ENCODE results near the gene PHACTR2. TPM values are rescaled to one million over a fixed set of nuclear protein-coding genes. Genes with fewer than 3 reads are reported as not detected.
A peak's percentile ranks its signal among the peaks of the same experiment; 100 is the strongest.
"Not testable (repeated sequence)": the region's sequence is repeated elsewhere in the genome, so short reads cannot be mapped to it uniquely, and the experiment has no call there.

The PHACTR2 gene
- total RNA-seq, 3 donors from 2014 or later, result 25.7 to 33.4 (median 26.2) TPM

DNA sequence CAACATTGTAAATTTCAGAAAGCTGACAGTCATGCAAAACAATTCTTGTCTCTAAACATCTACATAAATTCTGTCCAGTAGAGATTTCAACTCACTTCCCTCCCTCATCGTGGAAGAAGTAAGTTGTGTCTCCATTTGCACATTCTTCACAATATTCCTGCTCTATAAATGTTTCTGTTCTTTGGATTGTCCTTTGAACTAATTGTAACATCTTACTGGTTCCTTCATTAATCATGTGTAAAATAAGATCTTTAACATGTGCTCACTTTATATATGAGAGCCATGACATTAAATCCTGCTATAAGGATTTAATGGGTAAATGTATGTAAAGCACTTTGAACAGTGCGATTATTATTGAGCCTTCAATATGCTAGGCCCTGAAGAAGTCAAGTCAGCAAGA lies 158.4 kb downstream of the PHACTR2 start:
- Mint-ChIP-seq H3K4me3 (no peak overlapping the region), H3K9me3 (no peaks in the 10 kb centered on the region)
- ATAC-seq, result no peak

GRCh38 chr6:143838395-143838794 lies 160.6 kb downstream of the PHACTR2 start:
- DNase-seq, result no peak
- no peak overlapping the region for H3K4me3 Mint-ChIP-seq
- ATAC-seq, result no peak
- H3K4me1 Mint-ChIP-seq (ENCODE audit: low read depth), result peaks cover 5% of the 10 kb centered on the region
- no peaks in the 10 kb centered on the region for H3K27me3 Mint-ChIP-seq (ENCODE audit: low read depth)
- H3K9me3 Mint-ChIP-seq, result no peaks in the 10 kb centered on the region
- H3K36me3 Mint-ChIP-seq (ENCODE audit: insufficient read depth), result no peaks in the 10 kb centered on the region

More for the DNA sequence above, 158.4 kb downstream of the PHACTR2 start:
- no peak for DNase-seq
- Mint-ChIP-seq H3K36me3 (ENCODE audit: insufficient read depth) (no peaks in the 10 kb centered on the region), H3K4me1 (ENCODE audit: low read depth) (no peaks in the 10 kb centered on the region), H3K27me3 (ENCODE audit: low read depth) (no peaks in the 10 kb centered on the region)

DNA sequence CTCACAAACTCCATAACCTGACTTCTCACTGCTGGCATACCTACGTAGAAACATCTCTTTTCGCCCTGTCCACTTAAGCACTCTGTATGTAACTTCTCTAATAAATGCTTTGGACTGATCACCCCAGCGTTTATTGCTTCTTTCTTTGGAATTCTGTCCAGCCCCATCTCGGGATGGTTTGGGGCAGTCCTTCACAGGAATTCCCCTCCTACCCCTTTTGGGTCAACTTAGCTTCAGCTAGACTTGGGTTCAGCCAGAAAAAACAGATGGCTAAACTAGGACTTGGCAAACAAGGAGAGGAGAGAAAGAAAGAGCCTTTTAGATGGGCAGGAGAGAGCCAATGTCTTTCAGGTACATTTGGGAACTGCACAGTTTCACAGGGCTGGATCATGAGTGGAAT lies 161.4 kb downstream of the PHACTR2 start:
- no peak for ATAC-seq
- no peak overlapping the region for H3K4me3 Mint-ChIP-seq
- H3K27me3 Mint-ChIP-seq (ENCODE audit: low read depth), result no peaks in the 10 kb centered on the region
- peaks cover 5% of the 10 kb centered on the region for H3K36me3 Mint-ChIP-seq (ENCODE audit: insufficient read depth)
- DNase-seq, result no peak
- peaks cover 12% of the 10 kb centered on the region for H3K4me1 Mint-ChIP-seq (ENCODE audit: low read depth)
- no peaks in the 10 kb centered on the region for H3K9me3 Mint-ChIP-seq

DNA sequence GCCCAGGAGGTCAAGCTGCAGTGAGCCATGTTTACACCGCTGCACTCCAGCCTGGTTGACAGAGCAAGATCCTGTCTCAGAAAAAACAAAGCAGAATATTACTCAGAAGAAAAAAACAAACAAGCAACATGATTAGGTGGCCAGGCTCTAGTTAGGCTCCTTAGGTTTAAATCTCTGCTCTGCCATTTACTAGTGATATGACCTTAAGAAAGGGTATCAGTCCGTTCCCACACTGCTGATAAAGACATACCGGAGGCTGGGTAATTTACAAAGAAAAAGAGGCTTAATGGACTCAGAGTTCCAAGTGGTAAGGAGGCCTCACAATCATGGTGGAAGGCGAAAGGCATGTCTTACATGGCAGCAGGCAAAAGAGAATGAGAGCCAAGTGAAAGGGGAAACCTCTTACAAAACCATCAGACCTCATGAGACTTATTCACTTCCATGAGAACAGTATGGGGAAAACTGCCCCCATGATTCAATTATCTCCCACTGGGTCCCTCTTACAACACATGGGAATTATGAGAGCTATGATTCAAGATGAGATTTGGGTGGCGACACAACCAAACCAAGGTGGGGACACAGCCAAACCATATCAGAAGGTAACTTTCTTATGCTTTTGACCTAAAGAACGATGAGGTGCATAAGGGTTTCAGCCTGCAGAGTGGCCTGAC lies 163.0 kb downstream of the PHACTR2 start:
- ATAC-seq (no peak), DNase-seq (no peak)
- H3K27me3 Mint-ChIP-seq (ENCODE audit: low read depth), result no peaks in the 10 kb centered on the region
- H3K4me1 Mint-ChIP-seq (ENCODE audit: low read depth), result peaks cover 21% of the 10 kb centered on the region
- no peaks in the 10 kb centered on the region for H3K9me3 Mint-ChIP-seq
- no peak overlapping the region for H3K4me3 Mint-ChIP-seq
- H3K36me3 Mint-ChIP-seq (ENCODE audit: insufficient read depth), result peaks cover 9% of the 10 kb centered on the region

DNA sequence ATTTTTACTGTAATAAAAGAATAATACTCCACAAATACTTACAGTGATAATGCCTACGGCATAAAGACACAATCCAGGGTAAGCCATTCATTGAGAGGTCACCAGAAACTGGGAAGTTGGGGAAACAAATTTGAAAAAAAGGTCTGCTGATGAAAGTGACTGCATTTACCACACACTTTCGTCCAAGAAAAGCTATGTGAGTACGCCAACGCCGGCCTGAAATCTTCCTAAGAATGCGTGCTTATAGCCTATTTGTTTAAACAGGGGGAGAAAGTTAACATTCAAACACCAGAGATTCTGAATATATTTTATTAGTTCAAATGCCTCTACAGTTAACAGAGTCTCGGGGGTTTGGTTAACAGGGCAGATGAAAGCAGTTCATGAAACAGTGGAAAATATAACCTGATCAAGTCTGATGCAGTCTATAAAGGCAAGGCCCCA lies 164.7 kb downstream of the PHACTR2 start:
- DNase-seq, result no peak
- Mint-ChIP-seq H3K36me3 (ENCODE audit: insufficient read depth) (peaks cover 18% of the 10 kb centered on the region), H3K4me3 (peak overlapping the region; percentile 97), H3K27me3 (ENCODE audit: low read depth) (no peaks in the 10 kb centered on the region), H3K4me1 (ENCODE audit: low read depth) (peaks cover 25% of the 10 kb centered on the region), H3K9me3 (no peaks in the 10 kb centered on the region)
- peak; percentile 51 to 52 for ATAC-seq

- Mint-ChIP-seq H3K4me3 (peak within 1 kb of the TSS; percentile 97), H3K9me3 (no peaks in the 10 kb centered on the region), H3K36me3 (ENCODE audit: insufficient read depth) (peaks cover 23% of the 10 kb centered on the region), H3K27me3 (ENCODE audit: low read depth) (no peaks in the 10 kb centered on the region), H3K4me1 (ENCODE audit: low read depth) (peaks cover 25% of the 10 kb centered on the region)
- DNase-seq, result peak; percentile 89
- ATAC-seq, result peak; percentile 98 to 99
These were observed 165.3 kb downstream of the PHACTR2 start, which contains the start of gene LTV1 for GRCh38 chr6:143842902-143843676. TSS of gene LTV1 (plus strand) at chr6:143843338. CDS start at chr6:143843478, 140 bp downstream.

GRCh38 chr6:143843677-143843999 lies 165.9 kb downstream of the PHACTR2 start:
- DNase-seq, result no peak
- no peaks in the 10 kb centered on the region for H3K27me3 Mint-ChIP-seq (ENCODE audit: low read depth)
- no peaks in the 10 kb centered on the region for H3K9me3 Mint-ChIP-seq
- H3K4me3 Mint-ChIP-seq, result peak overlapping the region; percentile 97
- H3K4me1 Mint-ChIP-seq (ENCODE audit: low read depth), result peaks cover 28% of the 10 kb centered on the region
- ATAC-seq, result peak; percentile 13 to 21
- H3K36me3 Mint-ChIP-seq (ENCODE audit: insufficient read depth), result peaks cover 28% of the 10 kb centered on the region

GRCh38 chr6:143844006-143844405 lies 166.2 kb downstream of the PHACTR2 start:
- Mint-ChIP-seq H3K36me3 (ENCODE audit: insufficient read depth) (peaks cover 31% of the 10 kb centered on the region), H3K4me3 (peak overlapping the region; percentile 97)
- no peak for ATAC-seq

DNA sequence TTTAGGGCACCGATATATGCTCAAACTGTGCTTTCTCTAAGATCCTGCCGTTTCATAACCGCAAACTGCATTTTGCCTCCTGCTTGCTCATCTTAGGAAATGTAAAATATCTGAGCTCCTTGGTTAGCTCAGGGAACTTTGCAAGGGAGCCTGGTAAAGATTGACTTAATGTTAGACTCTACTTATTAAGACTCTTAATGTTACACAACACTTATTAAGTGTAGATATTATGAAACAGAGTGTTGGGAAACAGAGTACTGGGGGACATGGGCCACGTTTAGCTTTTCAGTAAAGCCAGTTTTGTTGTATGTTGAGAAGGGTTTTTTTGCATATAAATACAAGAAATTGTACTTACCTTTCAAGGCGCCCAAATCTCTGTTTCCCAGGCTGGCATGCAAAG lies 167.3 kb downstream of the PHACTR2 start:
- Mint-ChIP-seq H3K9me3 (no peaks in the 10 kb centered on the region), H3K27me3 (ENCODE audit: low read depth) (no peaks in the 10 kb centered on the region), H3K4me3 (peak overlapping the region; percentile 97), H3K36me3 (ENCODE audit: insufficient read depth) (peaks cover 41% of the 10 kb centered on the region), H3K4me1 (ENCODE audit: low read depth) (peaks cover 30% of the 10 kb centered on the region)
- no peak for ATAC-seq
- DNase-seq, result no peak

More at GRCh38 chr6:143844006-143844405, 166.2 kb downstream of the PHACTR2 start:
- peaks cover 28% of the 10 kb centered on the region for H3K4me1 Mint-ChIP-seq (ENCODE audit: low read depth)
- H3K9me3 Mint-ChIP-seq, result no peaks in the 10 kb centered on the region
- DNase-seq, result no peak
- no peaks in the 10 kb centered on the region for H3K27me3 Mint-ChIP-seq (ENCODE audit: low read depth)

DNA sequence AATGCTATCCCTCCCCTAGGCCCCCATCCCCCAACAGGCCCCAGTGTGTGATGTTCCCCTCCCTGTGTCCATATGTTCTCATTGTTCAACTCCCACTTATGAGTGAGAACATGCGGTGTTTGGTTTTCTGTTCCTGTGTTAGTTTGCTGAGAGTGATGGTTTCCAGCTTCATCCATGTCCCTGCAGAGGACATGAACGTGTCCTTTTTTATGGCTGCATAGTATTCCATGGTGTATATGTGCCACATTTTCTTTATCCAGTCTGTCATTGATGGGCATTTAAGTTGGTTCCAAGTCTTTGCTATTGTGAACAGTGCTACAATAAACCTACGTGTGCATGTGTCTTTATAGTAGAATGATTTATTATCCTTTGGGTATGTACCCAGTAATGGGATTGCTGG lies 173.9 kb downstream of the PHACTR2 start:
- Mint-ChIP-seq H3K9me3 (peaks cover 11% of the 10 kb centered on the region), H3K4me1 (ENCODE audit: low read depth) (peaks cover 34% of the 10 kb centered on the region), H3K36me3 (ENCODE audit: insufficient read depth) (peaks cover 90% of the 10 kb centered on the region)
- ATAC-seq; DNase-seq; H3K4me3 Mint-ChIP-seq; H3K27me3 Mint-ChIP-seq (ENCODE audit: low read depth): not testable (repeated sequence)

DNA sequence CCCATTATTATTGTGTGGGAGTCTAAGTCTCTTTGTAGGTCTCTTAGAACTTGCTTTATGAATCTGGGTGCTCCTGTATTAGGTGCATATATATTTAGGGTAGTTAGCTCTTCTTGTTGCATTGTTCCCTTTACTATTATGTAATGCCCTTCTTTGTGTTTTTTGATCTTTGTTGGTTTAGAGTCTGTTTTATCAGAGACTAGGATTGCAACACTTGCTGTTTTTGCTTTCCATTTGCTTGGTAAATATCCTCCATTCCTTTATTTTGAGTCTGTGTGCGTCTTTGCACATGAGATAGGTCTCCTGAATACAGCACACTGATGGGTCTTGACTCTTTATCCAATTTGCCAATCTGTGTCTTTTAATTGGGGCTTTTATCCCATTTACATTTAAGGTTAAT lies 177.3 kb downstream of the PHACTR2 start:
- not testable (repeated sequence) for DNase-seq; ATAC-seq; H3K27me3 Mint-ChIP-seq (ENCODE audit: low read depth); H3K4me3 Mint-ChIP-seq
- peaks cover 92% of the 10 kb centered on the region for H3K36me3 Mint-ChIP-seq (ENCODE audit: insufficient read depth)
- H3K9me3 Mint-ChIP-seq, result peaks cover 11% of the 10 kb centered on the region
- H3K4me1 Mint-ChIP-seq (ENCODE audit: low read depth), result peaks cover 32% of the 10 kb centered on the region

GRCh38 chr6:143856762-143857161 lies 179.0 kb downstream of the PHACTR2 start:
- ATAC-seq; H3K4me3 Mint-ChIP-seq; DNase-seq; H3K27me3 Mint-ChIP-seq (ENCODE audit: low read depth): not testable (repeated sequence)
- Mint-ChIP-seq H3K4me1 (ENCODE audit: low read depth) (peaks cover 31% of the 10 kb centered on the region), H3K36me3 (ENCODE audit: insufficient read depth) (peaks cover 86% of the 10 kb centered on the region), H3K9me3 (peaks cover 11% of the 10 kb centered on the region)

GRCh38 chr6:143857651-143858050 lies 179.9 kb downstream of the PHACTR2 start:
- ATAC-seq, result peak in 1 of 2 donors; percentile 51
- H3K9me3 Mint-ChIP-seq, result peaks cover 11% of the 10 kb centered on the region
- H3K4me3 Mint-ChIP-seq, result no peak overlapping the region
- peaks cover 26% of the 10 kb centered on the region for H3K4me1 Mint-ChIP-seq (ENCODE audit: low read depth)
- no peaks in the 10 kb centered on the region for H3K27me3 Mint-ChIP-seq (ENCODE audit: low read depth)
- peaks cover 80% of the 10 kb centered on the region for H3K36me3 Mint-ChIP-seq (ENCODE audit: insufficient read depth)
- DNase-seq, result no peak

DNA sequence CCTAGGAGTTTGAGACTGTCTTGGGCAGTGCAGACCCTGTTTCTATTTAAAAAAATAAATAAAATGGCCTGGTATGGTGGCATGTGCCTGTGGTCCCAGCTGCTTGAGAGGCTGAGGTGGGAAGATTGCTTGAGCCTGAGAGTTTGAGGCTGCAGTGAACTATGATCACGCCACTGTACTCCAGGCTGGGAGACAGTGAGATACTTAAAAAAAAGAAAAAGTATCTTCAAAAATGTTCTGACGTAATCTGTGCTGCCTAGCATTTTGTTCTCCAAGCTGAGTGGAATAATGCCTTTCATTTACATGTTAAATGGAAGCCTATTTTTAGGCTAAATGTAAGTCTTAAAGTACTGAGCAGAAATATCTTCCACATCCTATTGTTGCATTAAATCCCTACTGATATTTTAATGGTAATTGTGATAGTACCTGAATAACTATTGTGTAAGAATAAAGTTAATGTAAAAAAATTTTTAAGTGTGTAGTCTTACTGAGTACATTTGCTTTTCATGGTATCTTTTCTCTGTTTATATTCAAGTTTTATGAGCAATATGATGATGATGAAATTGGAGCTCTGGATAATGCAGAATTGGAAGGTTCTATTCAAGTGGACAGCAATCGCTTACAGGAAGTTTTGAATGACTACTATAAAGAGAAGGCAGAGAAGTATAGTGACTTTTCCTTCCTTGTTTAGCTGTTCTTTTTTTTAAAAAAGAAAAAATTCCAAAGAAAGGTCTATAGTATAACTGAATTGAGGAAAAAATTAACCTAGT lies 182.3 kb downstream of the PHACTR2 start:
- Mint-ChIP-seq H3K9me3 (peaks cover 8% of the 10 kb centered on the region), H3K27me3 (ENCODE audit: low read depth) (no peaks in the 10 kb centered on the region), H3K4me3 (no peak overlapping the region), H3K4me1 (ENCODE audit: low read depth) (peaks cover 4% of the 10 kb centered on the region), H3K36me3 (ENCODE audit: insufficient read depth) (peaks cover 73% of the 10 kb centered on the region)
- DNase-seq, result no peak
- ATAC-seq, result no peak
